Psoas muscle (tissue), 8 donors: ENCODE data around the gene NEK7. TPM values are rescaled to one million over a fixed set of nuclear protein-coding genes. Genes with fewer than 3 reads are reported as not detected.

Experiments used
- ATAC-seq, 4 donors: fragments of 200-7000 bp; cut with Tn5 transposase; one replicate each; pipeline ENCODE4 v1.9.1; 2020; ENCODE audit warnings: moderate library complexity in 3 of 4, mild to moderate bottlenecking in 2 of 4
- DNase-seq, 2 donors: peaks; one replicate each; pipeline ENCODE4 v3.0.0-alpha.2; 2020
- H3K27ac ChIP-seq: fragments of 200-600 bp; one replicate; pipeline ENCODE4 v1.8.0; 2022
- H3K27me3 ChIP-seq, 3 donors: fragments of 200-600 bp in 1 of 3; one replicate each; pipeline versions ENCODE4 v1.6.1 to v1.8.0; 2013 to 2022; ENCODE audit warnings: low read length in 2 of 3, mild to moderate bottlenecking in 2 of 3, moderate library complexity in 1 of 3; ENCODE audit not compliant: insufficient read depth in 3 of 3
- H3K36me3 ChIP-seq, 2 donors: fragments of 200-600 bp in 1 of 2; one replicate each; pipeline versions ENCODE4 v1.6.1 to v1.8.0; 2013 to 2022; ENCODE audit warnings: low read depth in 1 of 2, mild to moderate bottlenecking in 1 of 2, moderate library complexity in 1 of 2; ENCODE audit not compliant: insufficient read depth in 1 of 2
- H3K4me1 ChIP-seq: fragments of 200-600 bp; one replicate; pipeline ENCODE4 v1.8.0; 2022
- H3K4me3 ChIP-seq: fragments of 200-600 bp; one replicate; pipeline ENCODE4 v1.8.0; 2022; ENCODE audit warnings: mild to moderate bottlenecking
- H3K9me3 ChIP-seq: fragments of 200-600 bp; one replicate; pipeline ENCODE4 v1.8.0; 2022
- CTCF ChIP-seq: fragments of 200-600 bp; IDR thresholded peaks from one replicate; pipeline ENCODE4 v1.8.0; 2022; ENCODE audit warnings: antibody characterized with exemption
- WGBS, 3 donors: extraction: QIAGEN DNeasy Blood & Tissue Kit; methylation state at CpG; one replicate each; pipeline versions ENCODE4 v1.1.6 to v1.1.7; 2013; 5-methylcytosine and 5-hydroxymethylcytosine counted together
- intact Hi-C, 2 donors: fragments of 100-400 bp; cut with DNase I; formaldehyde crosslinking; loops; one replicate each; pipeline versions ENCODE4 v1.11.0 to v1.14.2; 2022
- polyA plus RNA-seq, 3 donors: library from polyadenylated mRNA; stranded (reverse); fragments of 200-250 nt; gene quantifications; one replicate each; pipeline ENCODE4 v1.2.3, GENCODE V29; 2013
- total RNA-seq, 4 donors: library from RNA; stranded (reverse); fragmentation: NEBNext Ultra II Directional in 2 of 4; extraction: Animal tissue kit (Norgen Biotek cat#: 25700) in 2 of 4; gene quantifications; one replicate each; pipeline versions ENCODE4 v1.2.1 to v1.2.4, GENCODE V29; 2021 to 2023
- donor health status: healthy with polysubstance abuse.
- donor health status: DM: no; HTN: no; CAD: no; lungs with moderate emphysema.
- donor health status: Bipolar disorder and iron deficiency.
- donor health status: healthy.
- donor health status: DM: yes; HTN: yes; CAD: no.
- donor health status: DM: no; HTN: no; CAD: no.
- donor health status: DM: no; HTN: no; CAD: no.
- donor health status: DM: yes; HTN: yes; CAD: no.

NEK7 gene
- total and polyA plus RNA-seq, 7 donors: 10.1 to 88.2 (median 61.3) TPM

GRCh38 chr1:198113342-198113750, 43.5 kb upstream of the NEK7 start:
- TF ChIP-seq CTCF: no peak
- no peak overlapping the region for H3K4me3 ChIP-seq
- intact Hi-C loops: no loop called here
- peaks cover 5% of the 10 kb centered on the region for H3K4me1 ChIP-seq
- DNase-seq (no peak), ATAC-seq (no peak)
- H3K27me3 ChIP-seq: no peaks in the 10 kb centered on the region
- no peaks in the 10 kb centered on the region for H3K36me3 ChIP-seq
- no peak overlapping the region for H3K27ac ChIP-seq
- no peaks in the 10 kb centered on the region for H3K9me3 ChIP-seq

GRCh38 chr1:198116069-198116468, 40.7 kb upstream of the NEK7 start:
- intact Hi-C loops: no loop called here
- no peak overlapping the region for H3K27ac ChIP-seq
- peaks cover 8% of the 10 kb centered on the region for H3K4me1 ChIP-seq
- no peaks in the 10 kb centered on the region for H3K36me3 ChIP-seq
- H3K9me3 ChIP-seq: no peaks in the 10 kb centered on the region
- H3K27me3 ChIP-seq: no peaks in the 10 kb centered on the region
- TF ChIP-seq CTCF: no peak
- H3K4me3 ChIP-seq: no peak overlapping the region
- 80 to 97% (median 89%) methylated on average over 1 of the region's 1 CpG for WGBS, 3 donors
- ATAC-seq: no peak
- DNase-seq: no peak

GRCh38 chr1:198116469-198116868, 40.3 kb upstream of the NEK7 start:
- no peak for TF ChIP-seq CTCF
- Histone ChIP-seq H3K27me3 (no peaks in the 10 kb centered on the region), H3K36me3 (no peaks in the 10 kb centered on the region), H3K4me3 (no peak overlapping the region), H3K9me3 (no peaks in the 10 kb centered on the region), H3K4me1 (peaks cover 8% of the 10 kb centered on the region), H3K27ac (no peak overlapping the region)
- WGBS, 3 donors: 89 to 95% (median 94%) methylated on average over 5 of the region's 5 CpGs
- intact Hi-C loops: no loop called here
- ATAC-seq: no peak
- DNase-seq: no peak

- Histone ChIP-seq H3K9me3 (no peaks in the 10 kb centered on the region), H3K4me3 (no peak overlapping the region), H3K27ac (no peak overlapping the region), H3K27me3 (no peaks in the 10 kb centered on the region), H3K4me1 (peaks cover 8% of the 10 kb centered on the region), H3K36me3 (no peaks in the 10 kb centered on the region)
- DNase-seq (no peak), ATAC-seq (peak in 1 of 4 donors; percentile 26)
- intact Hi-C loops: no loop called here
- WGBS, 3 donors: 84 to 88% (median 88%) methylated on average over 1 of the region's 1 CpG
- TF ChIP-seq CTCF: no peak
Observed at GRCh38 chr1:198117267-198117666, 39.5 kb upstream of the NEK7 start.

GRCh38 chr1:198118134-198118533, 38.7 kb upstream of the NEK7 start:
- WGBS, 3 donors: 6 to 16% (median 12%) methylated on average over 2 of the region's 2 CpGs
- Histone ChIP-seq H3K4me1 (peaks cover 8% of the 10 kb centered on the region), H3K36me3 (no peaks in the 10 kb centered on the region), H3K27ac (peak overlapping the region; percentile 34), H3K27me3 (no peaks in the 10 kb centered on the region), H3K9me3 (no peaks in the 10 kb centered on the region), H3K4me3 (peak overlapping the region; percentile 19)
- no peak for TF ChIP-seq CTCF
- DNase-seq: peak; percentile 51 to 77
- ATAC-seq: peak; percentile 81 to 96 (median 82)
- intact Hi-C loops: no loop called here
